Measurements from ENCODE around the gene PCSK1.
"Not testable (repeated sequence)": the region's sequence is repeated elsewhere in the genome, so short reads cannot be mapped to it uniquely, and the experiment has no call there.

The PCSK1 gene

GRCh38 chr5:96372726-96373380 is 60.2 kb downstream of the PCSK1 start:
- no peak for DNase-seq (ENCODE audit: low read depth)

GRCh38 chr5:96370976-96371375 is 62.1 kb downstream of the PCSK1 start:
- DNase-seq (ENCODE audit: low read depth): no peak

- not testable (repeated sequence) for DNase-seq (ENCODE audit: low read depth)
Measured at GRCh38 chr5:96367337-96367736, 65.7 kb downstream of the PCSK1 start.

DNA sequence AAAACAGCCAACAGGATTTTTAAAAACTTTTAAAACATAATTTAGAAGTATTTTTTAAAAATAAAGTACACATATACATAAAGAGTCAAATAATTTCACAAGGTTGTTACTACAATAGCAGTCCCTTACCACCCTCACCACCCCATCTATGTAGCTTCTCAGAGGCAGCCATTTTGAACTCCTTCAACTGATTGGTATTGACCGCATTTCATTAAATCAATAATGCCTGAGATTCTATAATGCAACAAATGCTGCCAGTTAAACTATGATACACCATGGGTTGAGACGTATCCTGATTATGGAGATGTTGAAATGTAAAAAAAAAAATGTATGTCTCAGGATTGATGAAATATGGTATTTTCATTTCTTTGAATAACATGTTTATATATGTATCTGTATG is 78.8 kb downstream of the PCSK1 start:
- DNase-seq (ENCODE audit: low read depth): no peak

DNA sequence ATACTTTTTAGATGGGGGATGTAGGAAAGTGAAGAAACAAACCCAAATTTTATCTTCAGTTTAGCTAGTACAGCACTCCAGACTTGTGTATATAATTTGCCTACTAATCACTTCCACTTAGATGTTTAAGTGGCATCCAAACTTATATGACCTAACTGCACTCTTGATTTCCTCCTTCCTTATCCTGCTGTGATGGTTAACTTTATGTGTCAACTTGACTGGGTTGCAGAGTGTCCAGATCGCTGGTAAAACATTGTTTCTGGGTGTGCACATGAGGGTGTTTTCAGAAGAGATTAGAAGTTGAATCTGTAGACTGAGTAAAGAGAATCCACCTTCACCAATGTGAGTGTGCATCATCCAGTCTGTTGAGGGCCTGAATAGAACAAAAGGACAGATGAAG is 79.8 kb downstream of the PCSK1 start:
- DNase-seq (ENCODE audit: low read depth): no peak

DNA sequence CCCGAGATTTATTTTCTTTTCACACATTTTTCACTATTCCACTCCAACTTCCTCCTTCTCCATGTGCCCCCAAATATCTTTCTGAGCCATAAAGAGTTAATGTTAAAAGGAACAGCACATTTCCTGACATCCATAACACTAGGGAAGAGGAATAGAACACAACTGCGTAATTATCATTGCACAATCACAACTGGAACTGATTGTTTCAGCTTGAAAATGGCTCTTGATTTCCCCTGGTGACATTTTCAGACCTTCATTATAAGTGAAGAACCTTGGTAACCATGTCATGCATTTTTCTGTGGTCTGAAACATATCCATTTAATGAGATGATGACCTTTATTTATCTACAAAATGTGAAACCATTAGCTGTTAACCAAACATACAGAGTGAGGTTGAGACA is 82.4 kb downstream of the PCSK1 start:
- no peak for DNase-seq (ENCODE audit: low read depth)

- no peak for DNase-seq (ENCODE audit: low read depth)
Measured at GRCh38 chr5:96348536-96348935, 84.5 kb downstream of the PCSK1 start.

- peak; percentile 24 for DNase-seq (ENCODE audit: low read depth)
Measured at GRCh38 chr5:96347502-96348292, 85.4 kb downstream of the PCSK1 start.

DNA sequence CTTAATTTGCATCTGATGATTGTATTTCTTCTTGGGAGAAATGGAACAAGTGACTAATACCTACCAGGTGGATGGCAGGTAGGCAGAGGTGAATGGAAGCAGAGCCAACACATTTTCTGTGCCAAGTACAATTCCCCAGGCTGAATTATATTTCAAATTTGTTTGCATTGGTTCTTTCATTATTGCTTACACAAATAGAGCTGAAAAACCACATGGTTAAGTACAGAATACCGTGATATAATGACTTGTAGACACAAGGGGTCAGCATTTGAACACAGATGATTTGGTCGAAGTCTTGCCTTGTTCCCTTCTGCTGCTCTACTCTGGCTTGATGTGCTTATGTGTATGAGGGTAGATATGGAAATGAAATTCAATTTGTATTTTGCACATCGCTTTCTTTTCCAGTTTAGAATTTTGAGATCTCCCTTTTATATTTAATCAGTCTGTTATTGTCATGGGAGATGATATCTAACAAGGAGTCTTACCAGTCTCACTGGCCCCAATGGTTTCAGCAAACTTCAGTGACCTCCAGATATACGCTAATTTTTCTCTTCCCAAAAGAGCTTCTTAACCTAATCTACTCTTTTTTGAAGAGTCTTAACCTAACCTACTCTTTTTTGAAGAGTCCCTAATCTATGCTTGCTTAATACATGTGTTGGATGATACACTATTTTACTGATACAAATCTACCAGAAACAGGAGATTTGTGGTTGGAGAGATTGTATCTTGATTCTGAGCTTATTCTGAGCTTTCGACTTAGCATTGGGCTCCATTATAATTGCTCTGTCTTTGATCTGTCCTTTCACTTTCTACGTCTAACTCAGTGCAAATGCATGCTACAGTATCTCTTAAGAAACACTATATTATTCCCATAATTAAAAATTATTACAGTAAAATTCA is 88.1 kb downstream of the PCSK1 start:
- peak; percentile 80 for DNase-seq (ENCODE audit: low read depth)

- no peak for DNase-seq (ENCODE audit: low read depth)
Measured at GRCh38 chr5:96343094-96343493, 90.0 kb downstream of the PCSK1 start.

GRCh38 chr5:96342581-96342980 is 90.5 kb downstream of the PCSK1 start:
- DNase-seq (ENCODE audit: low read depth): no peak

All from ELR (cell line).